B cell (primary cell): ENCODE results near the gene TIMM17A. TPM values are rescaled to one million over a fixed set of nuclear protein-coding genes. Genes with fewer than 3 reads are reported as not detected.

Experiments used
- ATAC-seq: fragments of 200-7000 bp; cut with Tn5 transposase; one replicate; pipeline ENCODE4 v1.10.0; 2021; ENCODE audit warnings: low read depth, mild to moderate bottlenecking, moderate number of reproducible peaks, moderate library complexity
- CTCF ChIA-PET: fragments of 350-600 bp; sonication (Branson Sonifier 250); formaldehyde crosslinking; loops from one replicate; lab custom pipeline; 2021; ENCODE audit warnings: antibody characterized with exemption, inconsistent platforms; lab: Charles Lee
- POLR2A ChIA-PET: fragments of 350-600 bp; sonication (Branson Sonifier 250); formaldehyde crosslinking; loops from one replicate; lab custom pipeline; 2021; ENCODE audit warnings: antibody characterized with exemption; lab: Charles Lee
- DNase-seq: peaks from one replicate; pipeline ENCODE4 v3.0.0; 2013
- H2AFZ ChIP-seq: 2 replicates; pipeline ENCODE4 v1.6.1; 2012; ENCODE audit warnings: mild to moderate bottlenecking, low read depth, low read length; ENCODE audit not compliant: insufficient read depth, poor library complexity, severe bottlenecking
- H3K27ac ChIP-seq, 2 donors: 1 replicate in 1 of 2; 2 replicates in 1 of 2; pipeline ENCODE4 v1.5.1; 2012 to 2013; ENCODE audit warnings: low read length in 2 of 2, mild to moderate bottlenecking in 2 of 2, moderate library complexity in 1 of 2
- H3K27me3 ChIP-seq, 4 experiments: fragments of 200-600 bp in 1 of 4; sonication (generic) in 1 of 4; replicated peaks in 1 of 4; 1 replicate in 2 of 4; 2 replicates in 2 of 4; pipeline versions ENCODE4 v1.6.1 to v1.7.0; 2013 to 2016; ENCODE audit warnings: low read length in 3 of 4, mild to moderate bottlenecking in 2 of 4, mixed read lengths in 1 of 4, moderate library complexity in 1 of 4; ENCODE audit not compliant: insufficient read depth in 4 of 4, control insufficient read depth in 3 of 4; ENCODE audit errors: control extremely low read depth in 1 of 4
- H3K36me3 ChIP-seq, 2 experiments: replicated peaks in 1 of 2; 1 replicate in 1 of 2; 2 replicates in 1 of 2; pipeline versions ENCODE4 v1.6.1 to v1.7.1; 2013; ENCODE audit warnings: low read length in 1 of 2; ENCODE audit not compliant: insufficient read depth in 2 of 2, control insufficient read depth in 1 of 2; ENCODE audit errors: control extremely low read depth in 1 of 2, extremely low read depth in 1 of 2
- H3K4me1 ChIP-seq, 2 donors: fragments of 200-600 bp in 1 of 2; sonication (generic) in 1 of 2; 1 replicate in 1 of 2; 2 replicates in 1 of 2; pipeline versions ENCODE4 v1.5.1 to v1.6.1; 2013 to 2017; ENCODE audit warnings: low read length in 2 of 2; ENCODE audit not compliant: control insufficient read depth in 2 of 2, insufficient read depth in 2 of 2
- H3K4me2 ChIP-seq: replicated peaks from 2 replicates; pipeline ENCODE3; 2012; ENCODE audit warnings: mild to moderate bottlenecking, low read depth, low read length; ENCODE audit not compliant: poor library complexity, severe bottlenecking
- H3K4me3 ChIP-seq, 5 experiments: fragments of 200-600 bp in 1 of 5; sonication (generic) in 1 of 5; 1 replicate in 3 of 5; 2 replicates in 2 of 5; pipeline versions ENCODE4 v1.5.1 to v1.7.0; 2011 to 2016; ENCODE audit warnings: low read length in 4 of 5, mild to moderate bottlenecking in 4 of 5, low read depth in 2 of 5, control low read depth in 1 of 5, moderate library complexity in 1 of 5; ENCODE audit not compliant: insufficient read depth in 1 of 5; ENCODE audit errors: control extremely low read depth in 1 of 5, extremely low read depth in 1 of 5
- H3K79me2 ChIP-seq: fragments of 200-600 bp; sonication (generic); one replicate; pipeline ENCODE4 v1.6.0; 2016; ENCODE audit warnings: low read length; ENCODE audit not compliant: control insufficient read depth, insufficient read depth
- H3K9ac ChIP-seq: fragments of 200-600 bp; sonication (generic); 2 replicates; pipeline ENCODE4 v1.6.1; 2017; ENCODE audit warnings: mild to moderate bottlenecking, low read length, moderate library complexity
- H3K9me3 ChIP-seq, 3 donors: one replicate each; pipeline versions ENCODE4 v1.6.1 to v1.7.1; 2013; ENCODE audit warnings: low read length in 2 of 3; ENCODE audit not compliant: control insufficient read depth in 2 of 3, insufficient read depth in 1 of 3; ENCODE audit errors: control extremely low read depth in 1 of 3
- H4K20me1 ChIP-seq: 2 replicates; pipeline ENCODE4 v1.6.0; 2012; ENCODE audit warnings: mild to moderate bottlenecking, low read length; ENCODE audit not compliant: insufficient read depth, control insufficient read depth, poor library complexity, severe bottlenecking
- H3K27ac Mint-ChIP-seq: one replicate; pipeline ENCODE4 v1.8.0; 2021; ENCODE audit warnings: mixed read lengths
- H3K27me3 Mint-ChIP-seq: one replicate; pipeline ENCODE4 v1.8.0; 2021; ENCODE audit warnings: mixed read lengths
- H3K4me1 Mint-ChIP-seq: one replicate; pipeline ENCODE4 v1.8.0; 2021; ENCODE audit warnings: mixed read lengths
- H3K4me3 Mint-ChIP-seq: one replicate; pipeline ENCODE4 v1.8.0; 2021; ENCODE audit warnings: mixed read lengths
- H3K9me3 Mint-ChIP-seq: one replicate; pipeline ENCODE4 v1.8.0; 2022; ENCODE audit warnings: mixed read lengths; ENCODE audit not compliant: insufficient read depth
- CTCF ChIP-seq: fragments of 200-600 bp; IDR thresholded peaks from one replicate; pipeline ENCODE4 v1.8.0; 2022; ENCODE audit warnings: antibody characterized with exemption, mild to moderate bottlenecking
- EZH2 ChIP-seq: IDR thresholded peaks from 2 replicates; pipeline ENCODE4 v1.6.1; 2012; ENCODE audit warnings: borderline replicate concordance, low read depth, mild to moderate bottlenecking, moderate library complexity, low read length; ENCODE audit not compliant: insufficient read depth, poor library complexity, severe bottlenecking
- WGBS: methylation state at CpG from one replicate; pipeline ENCODE4 v1.1.5; 2013; ENCODE audit warnings: missing lambda C conversion rate; ENCODE audit not compliant: insufficient coverage; 5-methylcytosine and 5-hydroxymethylcytosine counted together
- intact Hi-C: fragments of 100-400 bp; cut with micrococcal nuclease; formaldehyde crosslinking; loops from one replicate; pipeline ENCODE4 v1.10.0; 2022
- polyA plus RNA-seq: library from polyadenylated mRNA; depleted of rRNA; stranded (reverse); fragments of >200 nt; gene quantifications from 2 replicates; pipeline ENCODE4 v1.2.3, GENCODE V29; 2012
- total RNA-seq, 2 donors: library from RNA; stranded (reverse); fragments of 120-200 nt in 1 of 2; gene quantifications; 1 replicate in 1 of 2; 2 replicates in 1 of 2; pipeline versions ENCODE4 v1.2.3 to v1.2.4, GENCODE V29; 2013 to 2022

The TIMM17A gene
- total and polyA plus RNA-seq, 2 donors (not counting 1 experiment from before 2014, with no cell fraction given), result 13.7 to 31.5 TPM

- Histone ChIP-seq H3K79me2 (no peaks in the 10 kb centered on the region), H3K9me3 (no peaks in the 10 kb centered on the region), H3K4me2 (no peak overlapping the region), H2AFZ (no peak overlapping the region), H4K20me1 (no peaks in the 10 kb centered on the region), H3K27ac (no peak overlapping the region), H3K4me3 (no peak overlapping the region), H3K9ac (no peak overlapping the region), H3K36me3 (no peaks in the 10 kb centered on the region), H3K4me1 (no peaks in the 10 kb centered on the region), H3K27me3 (peaks cover 0 to 8% (median 4%) of the 10 kb centered on the region in 4 experiments)
- intact Hi-C loops, result no loop called here
- ATAC-seq (no peak), DNase-seq (no peak)
- no peaks in the 10 kb centered on the region for H3K9me3 Mint-ChIP-seq
- ChIA-PET POLR2A (no interaction called here), CTCF (interaction anchor here (1.5 kb wide), 1 partner anchor 34 kb away, joined by 3 read pairs; no protein-coding TSS in a partner anchor)
- no peak overlapping the region for H3K27ac Mint-ChIP-seq
- no peaks in the 10 kb centered on the region for H3K4me1 Mint-ChIP-seq
- H3K4me3 Mint-ChIP-seq, result no peak overlapping the region
- 100% methylated on average over 3 of the region's 3 CpGs for WGBS
- TF ChIP-seq CTCF (no peak), EZH2 (no peak)
- peaks cover 17% of the 10 kb centered on the region for H3K27me3 Mint-ChIP-seq
Observed at GRCh38 chr1:201928266-201928665, 27.0 kb upstream of the TIMM17A start.

GRCh38 chr1:201930137-201930536 lies 25.2 kb upstream of the TIMM17A start:
- TF ChIP-seq CTCF (no peak), EZH2 (no peak)
- H2AFZ ChIP-seq, result no peak overlapping the region
- peaks cover 0 to 8% (median 4%) of the 10 kb centered on the region in 4 experiments for H3K27me3 ChIP-seq
- no peak overlapping the region for H3K4me3 ChIP-seq
- H3K79me2 ChIP-seq, result no peaks in the 10 kb centered on the region
- Mint-ChIP-seq H3K27ac (no peak overlapping the region), H3K27me3 (peaks cover 28% of the 10 kb centered on the region), H3K4me3 (no peak overlapping the region), H3K9me3 (no peaks in the 10 kb centered on the region), H3K4me1 (no peaks in the 10 kb centered on the region)
- ATAC-seq, result no peak
- no peaks in the 10 kb centered on the region for H4K20me1 ChIP-seq
- POLR2A ChIA-PET, result no interaction called here
- no peaks in the 10 kb centered on the region for H3K4me1 ChIP-seq
- no peaks in the 10 kb centered on the region for H3K36me3 ChIP-seq
- intact Hi-C loops, result no loop called here
- WGBS, result 78% methylated on average over 4 of the region's 4 CpGs
- H3K9me3 ChIP-seq, result no peaks in the 10 kb centered on the region
- no peak overlapping the region for H3K9ac ChIP-seq
- no peak overlapping the region for H3K27ac ChIP-seq
- CTCF ChIA-PET, result no interaction called here
- no peak for DNase-seq
- H3K4me2 ChIP-seq, result no peak overlapping the region
